Activated CD4-positive, alpha-beta T cell treated with anti-CD3 and anti-CD28 coated beads for 1 hour (primary cell): Measurements from ENCODE around the gene SAC3D1.
"Not testable (repeated sequence)": the region's sequence is repeated elsewhere in the genome, so short reads cannot be mapped to it uniquely, and the experiment has no call there.

Experiments used
- DNase-seq: peaks from one replicate; pipeline ENCODE4 v3.0.0-alpha.2; 2020

The SAC3D1 gene

DNA sequence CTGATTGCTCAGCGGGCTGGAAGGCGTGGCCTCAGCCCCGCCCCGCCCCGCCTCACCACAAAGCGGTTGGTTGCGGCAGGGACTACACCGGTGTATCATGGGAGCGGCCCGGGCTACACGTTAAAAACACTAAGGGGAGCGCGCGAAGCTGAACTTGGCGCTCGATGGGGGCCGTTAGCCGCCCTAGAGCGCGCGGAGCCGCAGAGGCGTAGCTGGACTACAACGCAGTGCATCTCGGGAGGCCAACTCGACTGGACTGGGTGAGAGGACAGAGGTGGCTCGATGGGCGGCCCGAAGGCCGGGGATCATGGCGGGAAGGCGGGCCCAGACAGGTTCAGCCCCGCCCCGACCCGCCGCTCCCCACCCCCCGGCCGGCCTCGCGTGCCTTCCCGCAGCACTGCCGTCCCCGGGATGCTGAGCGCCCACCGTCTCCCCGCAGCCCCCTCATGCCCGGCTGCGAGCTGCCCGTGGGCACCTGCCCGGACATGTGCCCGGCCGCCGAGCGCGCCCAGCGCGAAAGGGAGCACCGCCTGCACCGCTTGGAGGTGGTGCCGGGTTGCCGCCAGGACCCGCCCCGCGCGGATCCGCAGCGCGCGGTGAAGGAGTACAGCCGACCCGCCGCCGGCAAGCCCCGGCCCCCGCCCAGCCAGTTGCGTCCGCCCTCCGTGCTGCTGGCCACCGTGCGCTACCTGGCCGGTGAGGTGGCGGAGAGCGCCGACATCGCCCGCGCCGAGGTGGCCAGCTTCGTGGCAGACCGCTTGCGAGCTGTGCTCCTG is at the start of gene SAC3D1:
SAC3D1 (plus strand) TSS at position 364 of the 776 bp plus-strand sequence; CDS start at position 447, 83 bp downstream.
- peak; percentile 74 for DNase-seq

DNA sequence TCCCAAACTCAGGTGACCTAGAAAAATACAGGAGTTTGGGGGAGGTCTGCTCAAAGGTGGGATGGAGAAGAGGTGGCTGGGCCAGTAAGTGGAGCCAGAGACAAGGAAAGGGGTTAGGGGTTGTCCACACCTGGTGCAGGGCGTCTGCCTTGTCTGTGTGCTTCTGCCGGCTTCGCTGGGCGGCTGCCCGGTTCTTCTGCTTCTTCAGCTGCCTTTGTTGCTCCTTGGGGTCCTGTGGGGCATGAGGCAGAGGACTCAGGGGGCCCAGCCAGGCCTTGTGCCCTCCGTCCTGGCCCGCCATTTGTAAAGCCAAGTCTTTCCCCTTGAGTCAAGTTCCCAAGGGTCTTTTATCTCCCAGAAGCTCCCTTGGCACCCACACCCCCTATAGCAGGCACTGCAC is 46.7 kb upstream of the SAC3D1 start:
- DNase-seq, result no peak

DNA sequence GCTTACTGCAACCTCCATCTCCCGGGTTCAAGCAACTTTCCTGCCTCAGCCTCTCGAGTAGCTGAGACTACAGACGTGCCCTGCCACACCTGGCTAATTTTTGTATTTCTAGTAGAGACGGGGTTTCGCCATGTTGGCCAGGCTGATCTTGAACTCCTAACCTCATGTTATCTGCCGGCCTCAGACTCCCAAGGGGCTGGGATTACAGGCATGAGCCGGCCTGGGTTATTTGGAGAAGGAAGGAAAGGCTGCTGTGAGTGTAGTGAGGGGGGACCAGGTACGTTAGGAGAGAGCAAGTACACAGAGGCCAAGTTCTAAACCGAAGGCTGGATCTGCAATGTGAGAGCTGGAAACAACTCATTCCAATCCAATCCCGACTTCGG is 44.7 kb upstream of the SAC3D1 start:
- DNase-seq, result no peak

DNA sequence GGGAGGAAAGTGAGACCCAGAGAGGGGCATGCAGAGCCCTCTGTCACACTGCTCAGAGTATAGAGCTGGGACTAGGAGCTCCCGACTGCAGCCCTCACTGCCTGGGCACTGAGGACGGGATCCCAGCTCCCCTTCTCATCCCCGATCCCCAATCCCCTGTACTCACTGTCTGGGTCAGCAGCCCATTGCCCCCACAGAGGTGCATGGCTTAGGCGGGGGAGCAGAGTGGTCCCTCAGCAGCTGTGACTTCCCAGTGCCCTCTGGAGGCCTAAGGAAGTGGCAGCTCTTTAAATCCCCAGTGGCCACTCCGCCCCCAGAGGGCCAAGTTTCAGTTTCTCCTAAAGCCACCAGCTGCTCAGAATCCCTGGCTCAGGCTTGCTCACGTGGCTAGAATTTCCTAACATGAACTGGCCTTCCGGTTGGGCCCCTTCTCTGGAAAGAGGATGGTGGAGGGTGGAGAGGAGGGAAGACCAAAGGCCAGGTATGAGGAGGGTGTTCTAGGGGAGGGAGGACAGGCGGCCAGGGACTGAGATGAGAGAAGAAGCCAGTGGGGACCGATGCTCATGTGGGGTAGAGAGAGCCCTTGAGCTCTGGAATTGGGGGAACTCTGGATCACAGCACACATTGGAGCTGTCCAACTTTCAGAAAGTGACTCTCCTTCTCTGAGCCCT is 44.2 kb upstream of the SAC3D1 start, which contains the start of gene BATF2:
BATF2 (minus strand) TSS at position 262 of the 671 bp plus-strand sequence; CDS start at position 205, 57 bp downstream.
- no peak for DNase-seq

DNA sequence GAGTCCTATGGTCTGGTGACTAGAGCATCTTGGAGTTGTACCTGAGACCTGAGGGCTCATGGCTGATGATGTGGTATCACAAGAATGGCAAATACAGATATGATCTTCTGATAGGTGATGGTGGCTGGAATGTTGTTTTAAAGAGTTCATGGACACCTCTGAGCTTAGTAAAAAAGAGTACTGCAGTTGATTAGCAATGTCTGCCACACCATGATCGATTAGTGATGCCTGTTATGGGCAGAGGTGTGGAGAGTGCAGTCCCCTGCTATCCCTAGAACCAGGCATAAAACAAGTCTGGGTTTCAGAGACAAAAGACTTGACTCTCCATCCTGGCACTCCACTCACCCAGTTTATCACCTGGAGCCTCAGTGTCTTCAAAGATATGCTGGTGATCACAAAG is 42.9 kb upstream of the SAC3D1 start:
- DNase-seq, result no peak

DNA sequence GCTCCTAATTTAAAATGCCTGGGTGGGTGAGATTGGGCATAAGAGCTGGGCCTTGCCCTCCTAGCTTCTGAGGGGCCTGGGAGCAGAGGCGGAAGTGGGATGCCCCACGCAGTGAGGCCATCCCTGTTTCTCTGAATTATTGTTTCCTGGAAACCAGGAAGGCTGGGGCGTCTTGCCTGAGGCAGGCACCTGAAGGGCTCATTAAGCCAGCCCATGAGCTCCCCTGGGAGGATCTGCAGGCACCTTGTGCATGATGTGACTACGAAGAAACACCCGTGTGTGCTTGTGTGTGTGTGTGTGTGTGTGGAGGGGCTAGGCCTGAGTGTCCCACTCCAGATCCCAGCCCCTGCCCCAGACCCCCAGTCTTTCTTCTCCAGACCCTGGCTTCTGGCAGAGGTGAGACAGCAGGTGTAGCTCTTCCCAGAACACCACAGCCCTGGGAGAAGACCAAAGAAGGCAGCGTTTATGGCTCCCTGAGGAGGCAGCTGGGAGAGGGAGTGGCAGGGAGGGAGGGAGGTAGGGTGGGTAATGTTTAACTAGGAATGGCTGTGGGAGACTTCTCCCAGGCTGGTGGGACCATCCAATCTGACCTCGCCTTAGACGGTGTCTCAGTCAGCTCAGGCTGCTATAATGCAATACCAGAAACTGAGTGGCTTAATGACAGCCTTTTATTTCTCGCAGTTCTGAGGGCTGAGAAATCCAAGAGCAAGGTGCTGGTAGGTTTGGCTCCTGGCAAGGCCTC is 42.1 kb upstream of the SAC3D1 start:
- DNase-seq, result no peak

DNA sequence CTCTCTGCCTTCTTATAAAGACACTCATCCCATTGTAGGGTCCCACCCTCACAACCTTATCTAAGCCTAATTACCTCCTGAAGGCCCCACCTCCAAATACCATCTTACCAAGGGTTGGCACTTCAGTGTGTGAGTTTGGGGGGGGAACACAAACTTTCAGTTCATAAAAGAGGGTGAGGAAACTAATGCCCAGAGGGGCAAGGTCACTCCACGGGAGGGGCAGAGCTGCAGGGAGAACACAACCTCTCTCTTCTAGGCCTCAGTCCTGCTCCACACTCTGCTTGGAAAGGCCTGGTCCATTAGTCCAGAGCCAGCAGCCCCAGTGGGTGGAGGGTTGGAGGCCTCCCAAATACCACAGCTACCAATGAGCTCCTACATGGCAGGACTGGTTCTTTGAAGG is 41.5 kb upstream of the SAC3D1 start:
- no peak for DNase-seq

DNA sequence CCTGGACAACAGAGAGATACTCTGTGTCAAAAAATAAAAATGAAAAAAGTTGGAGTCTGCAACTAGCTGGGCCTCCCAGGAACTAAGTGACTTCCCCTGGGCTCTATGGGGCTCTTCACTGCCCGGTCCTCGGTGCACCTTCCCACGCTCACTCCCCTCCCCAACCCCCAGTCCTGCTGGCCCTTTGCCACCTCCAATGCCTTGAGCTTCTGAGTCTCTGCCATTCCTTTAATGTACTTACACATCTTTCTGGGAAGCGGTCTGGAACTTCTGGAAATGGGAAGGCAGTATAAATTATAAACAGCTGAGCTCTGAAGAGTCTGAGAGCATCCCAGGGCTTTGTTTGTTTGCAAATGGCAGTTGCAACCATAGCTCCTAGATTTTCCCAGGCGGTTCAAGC is 38.3 kb upstream of the SAC3D1 start:
- no peak for DNase-seq

DNA sequence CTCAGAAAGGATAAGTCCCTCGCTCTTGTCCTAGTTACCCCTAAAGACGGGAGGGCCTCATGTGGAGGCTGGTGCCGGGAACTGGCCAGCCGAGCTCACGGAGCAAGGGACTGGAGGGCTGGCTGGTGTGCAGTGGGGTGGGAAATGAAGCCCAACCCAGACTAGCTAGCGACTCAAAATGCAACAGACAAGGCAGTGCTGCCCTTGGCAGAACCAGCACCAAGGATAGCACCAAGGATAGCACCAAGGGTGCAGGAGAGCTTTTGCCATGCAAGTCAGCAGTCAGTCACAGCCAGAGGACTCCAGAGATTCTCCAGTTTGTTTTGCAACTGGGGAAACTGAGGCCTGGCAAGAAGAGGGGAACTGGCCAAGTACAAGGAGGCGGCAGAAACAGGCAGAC is 37.7 kb upstream of the SAC3D1 start:
- DNase-seq, result no peak

DNA sequence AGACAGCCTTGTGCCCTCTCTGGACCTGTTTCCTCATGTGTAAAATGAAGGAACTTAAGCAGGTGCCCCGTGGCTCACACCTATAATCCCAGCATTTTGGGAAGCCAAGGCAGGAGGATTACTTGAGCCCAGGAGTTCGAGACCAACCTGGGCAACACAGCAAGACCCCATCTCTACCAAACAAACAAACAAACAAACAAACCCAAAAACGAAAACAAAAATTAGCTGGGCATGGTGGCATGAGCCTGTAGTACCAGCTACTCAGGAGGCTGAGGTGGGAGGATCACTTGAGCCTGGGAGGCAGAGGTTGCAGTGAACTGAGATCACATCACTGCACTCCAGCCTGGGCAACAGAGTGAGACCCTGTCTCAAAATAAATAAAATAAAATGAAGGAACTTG is 37.0 kb upstream of the SAC3D1 start:
- not testable (repeated sequence) for DNase-seq

DNA sequence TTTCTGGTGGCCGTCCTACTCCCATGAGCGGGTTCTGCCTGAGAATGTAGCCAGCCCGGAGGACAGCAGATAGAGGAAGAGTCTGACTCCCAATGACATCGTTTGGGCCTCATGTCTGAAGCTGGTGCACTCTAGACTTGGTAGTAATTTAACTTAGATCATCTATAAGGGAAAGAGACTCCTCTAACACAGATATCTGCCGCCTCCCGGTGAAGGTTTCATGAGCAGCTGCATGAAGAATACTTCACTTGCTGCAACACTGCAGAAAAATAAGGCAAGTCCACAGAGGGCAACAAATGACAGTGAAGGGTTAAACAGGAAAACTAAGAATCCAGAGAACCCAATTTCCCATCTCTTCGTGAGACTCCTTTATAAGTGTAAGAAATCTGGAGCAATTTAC is 33.0 kb upstream of the SAC3D1 start:
- no peak for DNase-seq

DNA sequence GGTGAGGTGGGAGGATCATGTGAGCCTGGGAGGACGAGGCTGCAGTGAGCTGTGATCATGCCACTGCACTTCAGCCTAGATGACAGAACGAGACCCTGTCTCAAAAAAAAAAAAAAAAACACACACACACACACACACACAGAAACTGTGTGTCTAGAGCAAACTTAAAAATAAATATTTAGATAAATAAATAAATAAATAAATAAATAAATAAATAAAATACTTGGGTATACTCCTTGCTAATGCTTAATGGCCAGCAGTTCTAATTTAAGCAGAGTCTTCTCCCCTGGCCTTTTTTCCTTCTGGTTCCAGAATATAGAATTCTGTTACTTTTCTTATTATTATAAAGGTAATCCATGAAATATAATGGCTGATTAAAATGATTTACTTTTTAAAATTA is 32.1 kb upstream of the SAC3D1 start:
- DNase-seq, result no peak

DNA sequence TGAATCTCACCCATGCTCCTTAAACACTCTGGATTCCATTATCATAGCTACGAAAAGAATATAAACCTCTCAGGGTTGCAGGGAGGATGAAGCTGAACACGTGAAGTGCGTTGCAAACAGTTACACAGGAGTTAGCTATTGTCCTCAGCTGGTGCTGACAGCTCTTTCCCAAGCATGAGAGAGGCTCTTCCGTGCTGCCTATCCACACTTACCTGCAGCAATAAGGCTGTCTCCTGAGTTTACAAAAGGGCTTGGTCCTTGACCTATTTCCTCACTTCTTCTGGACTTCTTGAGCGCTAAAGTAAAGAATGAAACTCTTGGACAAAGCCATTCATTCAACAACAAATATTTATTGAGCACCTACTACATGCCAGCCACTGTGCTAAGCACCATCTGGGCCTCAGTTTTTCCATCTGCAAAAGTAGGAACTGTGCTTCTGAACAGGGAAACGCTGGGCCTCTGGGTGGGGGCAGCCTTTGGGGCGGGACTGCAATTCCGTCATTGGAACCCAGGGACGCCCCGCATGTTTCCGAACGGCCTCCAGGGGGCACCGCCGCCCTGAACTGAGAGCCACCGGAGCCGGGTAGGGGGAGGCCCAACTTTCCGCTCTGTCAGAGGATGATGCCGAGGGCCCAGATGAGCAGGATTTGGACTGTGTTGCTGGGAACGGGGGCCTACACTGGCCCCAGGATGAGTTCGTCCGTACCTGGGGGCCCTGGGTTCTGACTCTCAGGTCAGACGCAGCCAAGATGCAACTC is 27.7 kb upstream of the SAC3D1 start:
- DNase-seq, result peak; percentile 85

DNA sequence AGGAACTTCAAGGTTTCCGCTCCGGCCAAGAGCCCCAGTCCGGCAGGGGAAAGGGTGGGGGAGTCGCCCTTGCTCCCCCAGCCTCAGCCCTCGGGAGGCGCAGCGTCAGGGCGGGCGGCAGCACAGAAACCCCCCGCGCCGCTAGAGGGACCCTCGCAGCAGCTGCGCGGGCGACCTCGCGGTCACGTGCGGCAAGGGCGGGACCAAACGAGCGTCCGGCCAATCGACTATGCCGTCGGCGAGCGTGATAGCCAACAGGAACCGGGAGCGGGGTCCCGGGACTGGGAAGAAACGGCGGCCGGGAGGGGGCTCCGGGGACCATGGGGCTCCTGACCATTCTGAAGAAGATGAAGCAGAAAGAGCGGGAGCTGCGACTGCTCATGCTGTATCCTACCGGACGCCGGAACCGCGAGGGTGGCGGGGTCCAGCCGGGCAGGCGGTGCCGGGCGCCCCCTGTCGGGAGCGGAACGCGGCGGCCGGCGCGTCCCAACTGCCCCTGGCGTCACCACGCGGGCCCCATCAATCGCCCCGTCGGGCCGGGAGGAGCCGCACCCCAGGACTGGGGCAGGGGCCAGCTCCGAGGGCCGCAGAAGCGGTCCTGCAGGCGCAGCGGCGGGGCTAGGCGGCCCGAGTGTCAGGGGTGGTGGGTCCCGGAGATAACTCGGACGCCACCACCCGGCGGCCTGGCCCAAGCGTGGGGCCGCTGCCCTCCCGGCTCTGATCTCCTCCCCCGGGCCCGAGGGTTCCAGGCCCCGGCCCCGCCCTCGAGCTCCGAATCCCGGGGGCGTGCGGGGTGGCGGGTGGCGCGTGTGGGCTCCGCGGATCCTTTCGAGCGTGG is 26.9 kb upstream of the SAC3D1 start, which contains the start of gene ARL2:
ARL2 (plus strand) TSS at position 273 of the 838 bp plus-strand sequence; CDS start at position 321, 48 bp downstream.
- DNase-seq, result peak; percentile 75

DNA sequence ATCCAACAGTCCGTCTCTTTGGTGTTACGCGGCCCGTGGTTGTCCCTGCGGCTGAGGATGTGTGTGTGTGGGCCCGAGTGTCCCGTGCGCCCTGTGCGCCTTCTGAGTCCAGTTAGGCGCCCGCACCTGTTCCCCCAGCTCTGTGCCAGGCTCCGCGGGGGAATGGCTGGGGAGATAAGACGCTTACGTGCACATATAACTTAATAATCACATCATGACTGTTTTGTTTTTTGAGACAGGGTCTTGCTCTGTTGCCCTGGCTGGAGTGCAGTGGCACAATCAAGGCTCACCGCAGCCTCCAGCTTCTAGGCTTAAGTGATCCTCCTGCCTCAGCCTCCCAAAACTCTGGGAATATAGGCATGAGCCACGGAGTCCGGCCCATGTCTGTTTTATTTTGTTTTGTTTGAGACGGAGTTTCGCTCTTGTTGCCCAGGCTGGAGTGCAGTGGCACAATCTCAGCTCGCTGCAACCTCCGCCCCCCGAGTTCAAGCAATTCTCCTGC is 26.2 kb upstream of the SAC3D1 start:
- DNase-seq, result no peak

DNA sequence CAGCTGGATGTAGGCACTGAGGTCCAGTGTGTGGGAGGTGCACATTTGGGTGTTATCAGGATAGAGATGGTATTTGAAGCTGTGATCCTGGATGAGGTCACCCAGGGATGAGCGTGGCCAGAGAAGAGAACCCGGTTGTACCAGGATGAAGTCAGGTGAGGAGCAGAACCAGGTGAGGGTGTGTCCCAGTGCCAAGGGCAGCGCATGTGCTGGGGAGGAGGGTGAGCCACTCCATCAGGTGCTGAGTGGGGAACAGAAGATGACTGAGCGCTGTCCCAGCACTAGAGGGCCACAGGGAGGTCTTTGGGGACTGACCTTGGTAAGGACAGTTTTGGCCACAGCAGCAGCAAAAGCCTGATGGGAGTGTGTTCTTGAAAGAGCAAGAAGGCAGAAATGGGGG is 24.3 kb upstream of the SAC3D1 start:
- DNase-seq, result no peak

DNA sequence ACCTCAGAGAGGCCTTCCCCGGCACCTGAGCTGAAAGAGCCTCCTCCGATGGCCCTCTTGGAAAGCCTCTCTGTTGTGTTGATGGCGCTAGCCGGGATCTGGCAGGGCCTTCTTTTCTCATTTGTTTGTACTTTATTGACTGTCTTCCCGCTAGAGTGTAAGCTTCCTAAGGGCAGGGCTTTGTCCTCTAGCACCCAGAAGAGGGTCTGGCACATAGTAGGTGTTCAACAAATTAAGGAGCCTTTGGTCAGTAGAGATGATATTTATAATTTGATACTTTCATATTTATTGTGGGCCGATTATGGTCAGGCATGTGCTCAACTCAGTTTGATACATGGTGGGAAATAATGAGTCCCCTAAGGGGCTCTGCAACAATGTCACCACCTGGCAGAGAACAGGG is 23.1 kb upstream of the SAC3D1 start:
- DNase-seq, result no peak

DNA sequence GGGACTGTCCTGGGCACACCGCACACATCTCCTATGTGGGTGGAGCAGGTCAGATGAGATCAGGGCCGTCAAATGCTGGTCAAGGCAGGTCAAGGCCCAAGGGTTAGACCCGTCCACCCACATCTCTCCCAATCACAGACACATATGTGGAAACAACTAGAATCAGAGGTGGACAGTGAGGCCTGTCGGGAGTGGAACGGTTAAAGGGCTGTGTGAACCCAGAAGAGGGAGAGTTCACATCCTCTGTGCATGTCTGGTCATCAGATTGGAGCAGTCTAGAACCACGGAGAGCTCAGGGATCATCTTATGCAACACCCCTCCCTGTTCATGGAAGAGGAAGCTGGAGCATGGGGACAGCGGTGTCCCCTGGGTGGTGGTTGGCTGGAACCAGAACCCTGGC is 21.2 kb upstream of the SAC3D1 start:
- no peak for DNase-seq

DNA sequence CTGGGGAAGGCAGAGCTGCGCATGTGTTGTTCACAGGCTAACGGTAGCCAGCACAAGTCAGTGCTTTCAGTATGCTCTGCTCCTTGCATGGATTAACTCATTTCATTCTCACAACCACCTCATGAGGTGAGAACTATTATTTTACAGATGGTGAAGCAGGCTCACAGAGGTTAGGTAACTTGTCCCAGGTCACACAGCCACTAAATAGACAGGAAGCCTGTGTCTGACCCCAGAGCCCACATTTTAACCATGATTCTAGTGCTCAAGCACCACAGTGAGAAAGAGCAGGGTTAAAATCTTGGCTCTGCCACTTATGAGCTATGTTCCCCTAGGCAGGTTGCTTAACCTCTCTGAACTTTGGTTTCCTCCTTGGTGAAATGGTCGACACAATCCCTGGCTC is 20.0 kb upstream of the SAC3D1 start:
- no peak for DNase-seq

DNA sequence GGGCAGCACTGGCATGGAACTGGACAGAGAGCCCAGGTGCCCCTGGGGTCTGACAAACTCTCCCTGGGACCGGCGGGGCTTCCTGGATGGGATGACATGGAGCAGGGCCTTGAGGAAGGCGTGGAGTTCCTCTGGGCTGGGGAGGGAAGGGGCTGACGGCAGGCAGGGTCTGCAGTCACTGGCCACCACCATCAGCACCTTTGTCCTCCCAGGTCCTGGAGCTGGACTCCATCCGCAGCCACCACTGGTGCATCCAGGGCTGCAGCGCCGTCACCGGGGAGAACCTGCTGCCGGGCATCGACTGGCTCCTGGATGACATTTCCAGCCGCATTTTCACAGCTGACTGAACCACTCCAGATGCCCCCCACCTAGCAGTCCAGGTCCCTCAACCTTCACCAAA is 19.5 kb upstream of the SAC3D1 start:
- no peak for DNase-seq

DNA sequence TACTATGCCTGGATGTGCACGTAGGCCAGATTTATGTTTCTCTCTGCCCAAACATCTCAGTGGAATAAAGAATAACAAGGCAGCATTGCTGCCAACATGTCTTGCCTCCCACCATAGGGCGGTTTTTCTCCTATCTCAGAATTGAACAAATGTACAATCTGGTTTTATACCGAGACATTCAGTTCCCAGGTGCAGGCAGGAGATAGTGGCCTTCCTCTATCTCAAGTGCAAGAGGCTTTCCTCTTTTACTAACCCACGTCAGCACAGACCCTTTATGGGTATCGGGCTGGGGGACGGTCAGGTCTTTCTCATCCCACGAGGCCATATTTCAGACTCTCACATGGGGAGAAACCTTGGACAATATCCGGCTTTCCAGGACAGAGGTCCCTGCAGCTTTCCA is 17.5 kb upstream of the SAC3D1 start:
- DNase-seq, result not testable (repeated sequence)

DNA sequence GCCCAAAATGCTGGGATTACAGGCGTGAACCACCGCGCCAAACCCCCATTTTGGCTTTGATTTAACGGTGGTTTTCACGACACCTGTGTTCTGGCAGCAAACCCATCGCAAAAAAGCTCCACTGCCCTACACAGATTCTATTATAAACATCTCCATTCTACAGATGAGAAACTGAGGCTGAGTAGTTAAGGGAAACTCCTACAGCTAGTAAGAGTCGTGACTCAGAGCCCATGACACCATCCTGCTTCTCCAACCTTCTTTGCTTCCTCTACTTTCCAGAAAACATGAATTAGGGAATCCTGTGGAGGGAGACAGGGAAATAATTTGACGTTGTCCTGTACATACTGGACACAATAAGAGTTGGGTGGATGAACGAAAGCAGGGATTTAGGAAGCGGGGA is 14.2 kb upstream of the SAC3D1 start:
- no peak for DNase-seq
